Measurements from ENCODE around the gene ZBTB11.
"Not testable (repeated sequence)": the region's sequence is repeated elsewhere in the genome, so short reads cannot be mapped to it uniquely, and the experiment has no call there.

Gene ZBTB11

DNA sequence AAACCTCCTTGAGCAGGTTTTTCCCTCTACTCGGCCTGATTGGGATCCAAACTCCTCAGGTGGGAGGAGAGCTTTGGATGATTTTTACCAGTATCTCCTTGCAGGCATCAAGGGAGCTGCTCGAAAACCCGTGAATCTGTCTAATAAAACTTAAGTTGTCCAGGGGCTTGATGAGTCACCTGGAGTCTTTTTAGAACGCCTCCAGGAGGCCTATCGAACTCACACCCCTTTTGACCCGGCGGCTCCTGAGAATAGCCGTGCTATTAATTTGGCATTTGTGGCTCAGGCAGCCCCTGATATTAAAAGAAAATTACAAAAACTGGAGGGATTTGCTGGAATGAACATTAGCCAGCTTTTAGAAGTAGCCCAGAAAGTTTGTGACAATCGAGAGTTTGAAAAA, 41.6 kb downstream of the ZBTB11 start:
- no peak for DNase-seq (ENCODE audit: low read depth)
- H3K4me3 ChIP-seq (ENCODE audit: low read depth, low read length) = no peak overlapping the region
- TF ChIP-seq, protein P1, sequence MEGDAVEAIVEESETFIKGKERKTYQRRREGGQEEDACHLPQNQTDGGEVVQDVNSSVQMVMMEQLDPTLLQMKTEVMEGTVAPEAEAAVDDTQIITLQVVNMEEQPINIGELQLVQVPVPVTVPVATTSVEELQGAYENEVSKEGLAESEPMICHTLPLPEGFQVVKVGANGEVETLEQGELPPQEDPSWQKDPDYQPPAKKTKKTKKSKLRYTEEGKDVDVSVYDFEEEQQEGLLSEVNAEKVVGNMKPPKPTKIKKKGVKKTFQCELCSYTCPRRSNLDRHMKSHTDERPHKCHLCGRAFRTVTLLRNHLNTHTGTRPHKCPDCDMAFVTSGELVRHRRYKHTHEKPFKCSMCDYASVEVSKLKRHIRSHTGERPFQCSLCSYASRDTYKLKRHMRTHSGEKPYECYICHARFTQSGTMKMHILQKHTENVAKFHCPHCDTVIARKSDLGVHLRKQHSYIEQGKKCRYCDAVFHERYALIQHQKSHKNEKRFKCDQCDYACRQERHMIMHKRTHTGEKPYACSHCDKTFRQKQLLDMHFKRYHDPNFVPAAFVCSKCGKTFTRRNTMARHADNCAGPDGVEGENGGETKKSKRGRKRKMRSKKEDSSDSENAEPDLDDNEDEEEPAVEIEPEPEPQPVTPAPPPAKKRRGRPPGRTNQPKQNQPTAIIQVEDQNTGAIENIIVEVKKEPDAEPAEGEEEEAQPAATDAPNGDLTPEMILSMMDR (IDR thresholded peaks at IDR 0.05; ENCODE audit: insufficient read depth, low read depth, low read length, missing control alignments) = no peak

DNA sequence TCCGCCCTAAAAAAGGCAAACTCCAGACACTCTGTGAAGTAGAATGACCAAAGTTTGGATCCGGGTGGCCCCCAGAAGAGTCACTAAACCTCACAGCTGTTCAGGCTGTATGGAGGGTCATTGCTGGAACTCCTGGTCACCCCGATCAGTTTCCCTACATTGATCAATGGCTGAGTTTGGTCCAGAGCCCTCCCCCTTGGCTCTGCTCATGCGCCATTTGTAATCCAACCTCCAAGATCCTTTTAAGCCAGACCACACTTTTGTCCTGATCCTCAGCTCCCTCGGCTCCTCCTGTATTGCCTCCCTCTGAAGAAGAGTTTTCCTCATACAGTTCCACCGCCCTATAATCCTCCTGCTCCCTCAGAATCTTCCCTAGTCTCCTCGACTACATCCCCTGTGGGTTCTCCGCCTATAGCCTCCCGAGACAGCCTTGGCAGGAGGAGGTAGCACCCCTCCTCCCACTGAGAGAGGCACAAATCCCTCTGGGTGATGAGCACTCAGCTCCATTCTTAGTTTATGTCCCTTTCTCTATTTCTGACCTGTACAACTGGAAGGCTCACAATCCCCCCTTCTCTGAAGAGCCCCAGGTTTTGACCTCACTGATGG, 42.2 kb downstream of the ZBTB11 start:
- H3K4me3 ChIP-seq (ENCODE audit: low read depth, low read length) = no peak overlapping the region
- TF ChIP-seq, protein P1 (IDR thresholded peaks at IDR 0.05; ENCODE audit: insufficient read depth, low read depth, low read length, missing control alignments) = no peak
- no peak for DNase-seq (ENCODE audit: low read depth)

DNA sequence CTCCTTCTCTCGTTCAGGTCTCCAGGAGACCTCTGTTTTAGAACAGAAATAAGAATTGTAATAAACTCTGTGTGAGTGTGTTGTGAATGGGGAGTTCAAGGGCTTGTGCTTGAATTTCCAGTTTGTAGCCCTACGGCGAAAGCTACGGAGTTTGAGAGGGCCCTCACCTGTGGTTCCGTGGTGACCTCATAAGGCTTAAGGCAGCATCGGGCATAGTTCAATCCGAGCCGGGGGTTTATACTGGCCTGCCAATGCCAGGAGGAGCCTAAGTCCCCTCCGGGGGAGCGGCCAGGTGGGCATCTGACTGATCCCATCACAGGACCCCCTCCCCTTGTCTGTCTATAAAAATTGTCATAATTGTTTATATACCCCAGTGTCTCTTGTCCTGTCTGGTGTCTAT, 43.7 kb downstream of the ZBTB11 start:
- TF ChIP-seq, protein P1 (IDR thresholded peaks at IDR 0.05; ENCODE audit: insufficient read depth, low read depth, low read length, missing control alignments) = no peak
- no peak overlapping the region for H3K4me3 ChIP-seq (ENCODE audit: low read depth, low read length)
- no peak for DNase-seq (ENCODE audit: low read depth)

DNA sequence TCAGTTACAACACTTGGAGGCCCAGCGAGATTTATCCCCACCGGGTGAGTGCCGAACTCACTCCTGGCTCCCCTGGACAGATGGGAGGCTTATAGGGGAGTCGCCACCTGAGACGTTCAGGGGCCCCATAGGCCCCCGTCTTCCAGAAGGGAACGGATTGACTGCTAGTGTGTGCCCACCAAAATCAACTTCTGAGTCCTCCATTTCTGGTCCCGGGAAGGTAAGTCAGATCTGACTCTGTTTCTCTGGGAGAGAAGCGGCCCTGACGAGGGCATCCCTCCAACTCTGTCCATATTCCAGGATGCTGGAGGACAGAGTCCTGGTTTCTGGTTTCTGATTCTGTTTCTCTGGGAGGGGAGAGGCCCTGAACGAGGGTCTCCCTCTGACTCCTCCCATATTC, 44.3 kb downstream of the ZBTB11 start:
- no peak for DNase-seq (ENCODE audit: low read depth)
- TF ChIP-seq, protein P1 (IDR thresholded peaks at IDR 0.05; ENCODE audit: insufficient read depth, low read depth, low read length, missing control alignments) = no peak
- no peak overlapping the region for H3K4me3 ChIP-seq (ENCODE audit: low read depth, low read length)

DNA sequence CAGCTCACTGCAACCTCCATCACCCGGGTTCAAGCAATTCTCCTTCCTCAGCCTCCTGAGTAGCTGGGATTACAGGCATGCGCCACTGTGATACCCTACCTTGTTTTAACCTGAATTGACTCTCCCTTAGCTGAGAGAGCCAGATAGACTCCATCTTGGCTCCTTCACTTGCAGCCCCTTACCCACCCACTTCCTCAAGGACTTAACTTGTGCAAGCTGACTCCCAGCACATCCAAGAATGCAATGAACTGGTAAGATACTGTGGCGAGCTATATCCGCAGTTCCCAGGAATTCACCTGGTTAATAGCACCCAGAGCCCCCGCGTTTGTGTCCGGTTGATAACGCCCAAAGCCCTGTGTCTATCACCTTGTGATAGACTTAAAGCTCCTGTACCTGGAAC, 45.0 kb downstream of the ZBTB11 start:
- not testable (repeated sequence) for DNase-seq (ENCODE audit: low read depth); H3K4me3 ChIP-seq (ENCODE audit: low read depth, low read length)

DNA sequence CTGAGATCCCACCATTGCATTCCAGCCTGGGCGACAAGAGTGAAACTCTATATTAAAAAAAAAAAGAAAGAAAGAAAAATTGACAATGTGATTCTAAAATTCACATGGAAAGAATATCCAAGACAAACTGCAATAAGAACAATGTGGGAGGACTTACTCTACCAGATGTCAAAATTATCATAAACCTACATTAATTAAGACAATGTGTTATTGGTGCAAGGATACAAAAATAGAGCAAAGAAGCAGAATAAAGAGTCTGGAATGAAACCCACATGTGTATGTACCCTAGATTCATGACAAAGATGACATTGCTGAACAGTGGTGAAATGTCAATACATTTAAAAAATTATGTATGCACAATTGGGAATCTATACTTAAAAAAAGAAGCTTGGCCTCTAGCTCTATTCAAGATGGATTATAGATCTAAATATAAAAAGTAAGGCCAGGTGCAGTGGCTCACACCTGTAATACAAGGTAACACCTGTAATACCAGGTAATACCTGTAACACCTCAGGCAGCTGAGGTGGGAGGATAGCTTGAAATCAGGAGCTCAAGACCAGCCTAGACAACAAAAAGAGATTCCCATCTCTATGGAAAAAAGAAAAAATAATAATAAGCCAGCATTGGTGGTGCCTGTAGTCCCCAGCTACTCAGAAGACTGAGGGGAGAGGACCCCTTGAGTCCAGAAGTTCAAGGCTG, 45.7 kb downstream of the ZBTB11 start:
- TF ChIP-seq, protein P1 (IDR thresholded peaks at IDR 0.05; ENCODE audit: insufficient read depth, low read depth, low read length, missing control alignments) = no peak
- no peak for DNase-seq (ENCODE audit: low read depth)
- no peak overlapping the region for H3K4me3 ChIP-seq (ENCODE audit: low read depth, low read length)

DNA sequence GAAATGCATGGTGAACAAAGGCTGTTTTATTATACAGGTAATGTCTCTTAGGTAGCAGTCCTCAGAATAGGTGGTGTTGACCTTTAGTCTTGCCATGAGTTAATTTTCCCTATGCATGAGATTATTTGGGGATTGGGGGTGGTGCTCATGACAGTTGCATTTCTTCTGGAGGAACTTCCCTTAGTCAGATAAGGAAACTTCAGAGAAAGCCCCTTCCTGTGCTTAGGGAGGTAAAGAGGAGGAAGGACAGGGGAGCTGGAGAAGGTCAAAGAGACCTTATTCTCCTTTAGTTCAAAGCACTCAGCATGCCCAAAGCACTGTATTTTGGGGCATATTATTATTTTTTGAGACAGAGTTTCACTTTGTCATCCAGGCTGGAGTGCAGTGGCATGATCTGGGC, 47.7 kb downstream of the ZBTB11 start:
- no peak overlapping the region for H3K4me3 ChIP-seq (ENCODE audit: low read depth, low read length)
- no peak for DNase-seq (ENCODE audit: low read depth)
- TF ChIP-seq, protein P1 (IDR thresholded peaks at IDR 0.05; ENCODE audit: insufficient read depth, low read depth, low read length, missing control alignments) = no peak

Measured in GM12865 (cell line).